Subcutaneous adipose tissue (tissue), 4 donors: ENCODE measurements around the gene KPNA4. TPM values are rescaled to one million over a fixed set of nuclear protein-coding genes. Genes with fewer than 3 reads are reported as not detected.

Experiments used
- CTCF ChIP-seq: fragments of 450-650 bp; IDR thresholded peaks from one replicate; pipeline ENCODE4 v1.5.1; 2016; ENCODE audit warnings: low read depth, mild to moderate bottlenecking, control low read depth, antibody characterized with exemption, moderate library complexity
- total RNA-seq, 4 donors: library from RNA; depleted of rRNA; stranded (reverse); fragments of >200 nt; gene quantifications; one replicate each; pipeline ENCODE4 v1.1.0, GENCODE V29; 2016

Gene KPNA4
- total RNA-seq, 4 donors from 2014 or later = 31.1 to 70.3 (median 39.8) TPM

GRCh38 chr3:160486459-160486869 lies 78.9 kb downstream of the KPNA4 start:
- TF ChIP-seq CTCF = no peak

- TF ChIP-seq CTCF = no peak
These were observed 82.6 kb downstream of the KPNA4 start for GRCh38 chr3:160482796-160483195.

- TF ChIP-seq CTCF = no peak
These were observed 83.5 kb downstream of the KPNA4 start for GRCh38 chr3:160481856-160482255.

- TF ChIP-seq CTCF = no peak
These were observed 84.4 kb downstream of the KPNA4 start for GRCh38 chr3:160480931-160481330.

DNA sequence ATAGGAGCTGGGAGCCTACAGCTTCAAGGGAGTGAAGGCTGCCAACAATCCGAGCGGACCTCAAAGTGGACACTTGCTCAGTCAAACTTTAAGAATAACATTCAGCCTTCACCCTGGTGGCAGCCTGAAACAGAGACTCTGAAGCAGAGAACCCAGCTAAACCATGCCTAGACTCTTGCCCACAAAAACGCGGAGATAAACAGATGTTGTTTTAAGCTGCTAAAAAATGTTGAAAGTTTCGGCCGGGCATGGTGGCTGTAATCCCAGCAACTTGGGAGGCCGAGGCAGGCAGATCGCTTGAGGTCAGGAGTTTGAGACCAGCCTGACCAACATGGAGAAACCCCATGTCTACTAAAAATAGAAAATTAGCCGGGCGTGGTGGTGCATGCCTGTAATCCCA lies 86.0 kb downstream of the KPNA4 start:
- no peak for TF ChIP-seq CTCF

GRCh38 chr3:160478338-160478737 lies 87.0 kb downstream of the KPNA4 start:
- no peak for TF ChIP-seq CTCF

- TF ChIP-seq CTCF = no peak
These were observed 87.6 kb downstream of the KPNA4 start for GRCh38 chr3:160477750-160478149.
